T-helper 2 cell treated with Interferon-gamma antibody and Interleukin-4, amounts not matched to agents 100 ng/mL and 5 ng/mL, for 36 hours (primary cell): ENCODE results near the gene TMEM258. TPM values are rescaled to one million over a fixed set of nuclear protein-coding genes. Genes with fewer than 3 reads are reported as not detected.

Experiments
- intact Hi-C: fragments of 100-400 bp; cut with micrococcal nuclease; formaldehyde crosslinking; loops from one replicate; pipeline ENCODE4 v1.15.1; 2023
- total RNA-seq: library from RNA; stranded (reverse); gene quantifications from 2 replicates; pipeline ENCODE4 v1.2.3, GENCODE V29; 2022

TMEM258 gene
- total RNA-seq, 1 donor from 2014 or later = 174 TPM

DNA sequence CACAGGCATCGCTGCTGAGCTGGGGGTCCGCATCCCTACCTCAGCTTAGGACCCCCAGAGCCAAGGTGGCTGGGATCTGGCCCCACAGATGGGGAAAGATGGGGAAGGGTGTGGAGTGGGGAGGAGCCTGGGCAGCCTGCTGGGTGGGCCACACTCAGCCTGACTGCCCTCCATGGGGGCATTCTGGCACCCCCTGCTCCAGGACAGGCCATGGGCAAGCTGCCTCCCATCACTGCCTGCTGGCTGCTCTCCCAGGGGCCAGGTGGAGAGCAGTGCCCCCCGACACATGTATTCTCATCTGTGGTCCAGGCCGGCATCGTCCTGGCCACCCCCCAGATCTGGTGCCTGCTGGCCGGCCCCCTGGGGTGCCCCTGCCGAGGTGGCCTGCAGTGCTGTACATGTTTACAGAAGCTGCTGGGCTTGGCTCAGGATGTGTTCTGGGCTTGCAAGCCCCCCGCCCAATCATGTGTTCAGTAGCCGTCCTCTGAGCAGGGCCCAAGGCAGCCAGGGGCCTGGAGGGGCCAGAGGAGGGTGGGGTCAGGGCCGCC is 47.7 kb downstream of the TMEM258 start:
- intact Hi-C loops = no loop called here

- intact Hi-C loops = no loop called here
These were observed 48.2 kb downstream of the TMEM258 start for GRCh38 chr11:61744181-61744580.

- intact Hi-C loops = no loop called here
These were observed 48.8 kb downstream of the TMEM258 start for GRCh38 chr11:61743486-61744095.

DNA sequence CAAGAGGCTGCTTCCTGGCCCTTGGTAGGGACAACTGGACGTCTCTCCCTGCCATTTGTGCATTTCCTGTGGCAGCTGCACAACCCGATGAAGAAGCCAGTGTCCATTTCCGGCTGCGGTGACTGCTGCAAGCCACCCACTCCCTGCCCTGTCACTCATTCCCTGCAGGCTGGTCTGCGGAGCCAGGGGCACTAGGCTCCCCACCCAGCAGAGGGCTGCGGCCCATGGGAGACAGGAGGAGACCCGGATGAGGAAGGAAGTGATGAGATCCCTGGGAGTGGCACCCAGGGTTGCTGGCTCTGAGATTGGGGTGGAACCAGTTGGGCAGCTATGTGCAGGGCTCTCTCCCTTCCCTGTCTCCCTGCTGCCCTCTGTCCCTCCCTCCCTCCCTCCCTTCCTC is 50.0 kb downstream of the TMEM258 start:
- intact Hi-C loops = no loop called here

GRCh38 chr11:61739966-61740365 is 52.4 kb downstream of the TMEM258 start:
- intact Hi-C loops = loop anchor here (10.0 kb wide), 1 partner anchor 155 kb away; the partner anchor contains the start of gene SYT7

GRCh38 chr11:61739413-61739812 is 53.0 kb downstream of the TMEM258 start:
- intact Hi-C loops = loop anchor here (10.0 kb wide), 1 partner anchor 155 kb away; the partner anchor contains the start of gene SYT7

Other genes starting within 250 kb of the TMEM258 start
- gene SYT7, start 211.5 kb downstream of the TMEM258 start, total RNA-seq = not detected in 2 replicates
- gene DAGLA, start 112.2 kb downstream of the TMEM258 start, total RNA-seq = 0.07 and 0.09 TPM in 2 replicates
- gene MYRF, start 40.0 kb downstream of the TMEM258 start, total RNA-seq = 1.2 and 1.3 TPM in 2 replicates
- gene FEN1, start 312 bp upstream of the TMEM258 start, total RNA-seq = 132 and 139 TPM in 2 replicates
- gene FADS1, start 24.4 kb upstream of the TMEM258 start, total RNA-seq = 70.0 and 73.4 TPM in 2 replicates
- gene FADS2, start 35.7 kb upstream of the TMEM258 start, total RNA-seq = 268 and 282 TPM in 2 replicates
- gene FADS3, start 98.9 kb upstream of the TMEM258 start, total RNA-seq = 5.0 and 5.3 TPM in 2 replicates
- gene RAB3IL1, start 125.0 kb upstream of the TMEM258 start, total RNA-seq = not detected in 2 replicates
- gene BEST1, start 157.8 kb upstream of the TMEM258 start, total RNA-seq = not detected in 2 replicates
- gene FTH1, start 175.0 kb upstream of the TMEM258 start, total RNA-seq = 895 and 896 TPM in 2 replicates